NCI-H446 treated with DMSO at 0.1 percent for 48 hours (cell line): Measurements from ENCODE around the gene SPANXD.
"Not testable (repeated sequence)": the region's sequence is repeated elsewhere in the genome, so short reads cannot be mapped to it uniquely, and the experiment has no call there.

ENCODE experiments used
- DNase-seq: peaks from one replicate; lab custom pipeline; 2025; lab: John Stamatoyannopoulos, UW

SPANXD gene

GRCh38 chrX:141698639-141699038, at the start of gene SPANXD:
SPANXD (minus strand) TSS chrX:141698739; CDS start chrX:141698405, 334 bp downstream.
- not testable (repeated sequence) for DNase-seq

GRCh38 chrX:141742666-141743065, 44.1 kb upstream of the SPANXD start:
- DNase-seq = no peak

GRCh38 chrX:141736656-141737055, 38.1 kb upstream of the SPANXD start:
- DNase-seq = no peak

- no peak for DNase-seq
Measured at GRCh38 chrX:141733371-141733770, 34.8 kb upstream of the SPANXD start.

- DNase-seq = no peak
Measured at GRCh38 chrX:141732031-141732430, 33.5 kb upstream of the SPANXD start.

GRCh38 chrX:141724186-141724585, 25.6 kb upstream of the SPANXD start:
- DNase-seq = no peak

- DNase-seq = no peak
Measured at GRCh38 chrX:141714680-141715079, 16.1 kb upstream of the SPANXD start.

- no peak for DNase-seq
Measured at GRCh38 chrX:141701072-141701471, 2.5 kb upstream of the SPANXD start.

- no peak for DNase-seq
Measured at GRCh38 chrX:141673946-141674345, 24.6 kb downstream of the SPANXD start.

- no peak for DNase-seq
Measured at GRCh38 chrX:141669689-141670088, 28.9 kb downstream of the SPANXD start.

- DNase-seq = no peak
Measured at GRCh38 chrX:141668371-141668770, 30.2 kb downstream of the SPANXD start.

- DNase-seq = no peak
Measured at GRCh38 chrX:141662781-141663180, 35.8 kb downstream of the SPANXD start.

GRCh38 chrX:141652286-141652685, 46.3 kb downstream of the SPANXD start:
- no peak for DNase-seq
